Left hindlimb (tissue), 1 donor: ENCODE results near the gene TEKT5.
A peak's percentile ranks its signal among the peaks of the same experiment; 100 is the strongest.

Experiments used
- DNase-seq: peaks from one replicate; pipeline ENCODE4 v3.0.0-alpha.2; 2018

Gene TEKT5

GRCh38 chr16:10606607-10607006, 88.1 kb downstream of the TEKT5 start:
- no peak for DNase-seq

GRCh38 chr16:10605636-10606035, 89.1 kb downstream of the TEKT5 start:
- DNase-seq, result no peak

- no peak for DNase-seq
Measured at GRCh38 chr16:10601444-10602408, 93.0 kb downstream of the TEKT5 start.

- DNase-seq, result no peak
Measured at GRCh38 chr16:10600782-10601443, 93.8 kb downstream of the TEKT5 start.

GRCh38 chr16:10599626-10600025, 95.1 kb downstream of the TEKT5 start:
- DNase-seq, result no peak

GRCh38 chr16:10598157-10598556, 96.6 kb downstream of the TEKT5 start:
- no peak for DNase-seq

GRCh38 chr16:10597187-10597601, 97.5 kb downstream of the TEKT5 start:
- DNase-seq, result no peak

GRCh38 chr16:10594312-10594950, 100.3 kb downstream of the TEKT5 start:
- no peak for DNase-seq

GRCh38 chr16:10592611-10593010, 102.1 kb downstream of the TEKT5 start:
- no peak for DNase-seq

- DNase-seq, result no peak
Measured at GRCh38 chr16:10590342-10590741, 104.4 kb downstream of the TEKT5 start.

- DNase-seq, result no peak
Measured at GRCh38 chr16:10589109-10589508, 105.6 kb downstream of the TEKT5 start.

GRCh38 chr16:10587622-10588021, 107.1 kb downstream of the TEKT5 start:
- DNase-seq, result no peak

GRCh38 chr16:10584981-10585438, 109.7 kb downstream of the TEKT5 start:
- DNase-seq, result no peak

- DNase-seq, result no peak
Measured at GRCh38 chr16:10583269-10583668, 111.5 kb downstream of the TEKT5 start.

- no peak for DNase-seq
Measured at GRCh38 chr16:10581507-10581906, 113.2 kb downstream of the TEKT5 start.

GRCh38 chr16:10580883-10581247, 113.9 kb downstream of the TEKT5 start:
- no peak for DNase-seq

- peak; percentile 90 for DNase-seq
Measured at GRCh38 chr16:10579965-10580882, 114.5 kb downstream of the TEKT5 start, which contains the start of gene EMP2. Gene EMP2, minus strand, starts transcription at chr16:10580598. Its CDS starts 32,981 bp downstream, at chr16:10547617.

- no peak for DNase-seq
Measured at GRCh38 chr16:10579575-10579964, 115.2 kb downstream of the TEKT5 start.

GRCh38 chr16:10578474-10579316, 116.0 kb downstream of the TEKT5 start:
- DNase-seq, result peak; percentile 53
